GM13977 (cell line): ENCODE results near the gene TXK.

ENCODE experiments used
- DNase-seq: peaks from one replicate; pipeline ENCODE4 v3.0.0; 2012; ENCODE audit warnings: low spot score
- CTCF ChIP-seq: IDR thresholded peaks from 2 replicates; pipeline ENCODE4 v1.5.1; 2012; ENCODE audit warnings: mild to moderate bottlenecking, control low read depth; ENCODE audit not compliant: insufficient read depth; ENCODE audit errors: extremely low read depth, missing control alignments
- in situ Hi-C: fragments of 300-500 bp; cut with MboI; formaldehyde crosslinking; loops from one replicate; pipeline ENCODE4 v1.12.0; 2022; ENCODE audit warnings: low sequenced_read_pairs, low pct_unique_long_range_greater_than_20kb, mixed read lengths, inconsistent platforms; ENCODE audit not compliant: unreplicated experiment

The TXK gene

GRCh38 chr4:48030470-48030869 lies 103.6 kb downstream of the TXK start:
- in situ Hi-C loops = no loop called here
- DNase-seq = no peak

DNA sequence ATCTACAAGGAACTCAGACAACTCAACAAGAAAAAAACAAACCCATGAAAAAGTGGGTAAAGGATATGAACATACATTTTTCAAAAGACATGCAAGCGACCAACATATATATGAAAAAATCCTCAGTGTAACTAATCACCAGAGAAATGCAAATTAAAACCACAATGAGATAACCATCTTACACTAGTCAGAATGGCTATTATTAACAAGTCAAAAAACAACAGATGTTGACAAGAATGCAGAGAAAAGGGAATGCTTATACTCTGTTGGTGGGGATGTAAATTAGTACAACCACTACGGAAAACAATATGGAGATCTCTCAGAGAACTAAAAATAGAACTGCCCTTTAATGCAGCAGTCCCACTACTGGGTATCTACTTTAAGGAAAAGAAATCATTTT lies 105.4 kb downstream of the TXK start:
- no peak for TF ChIP-seq CTCF

More at GRCh38 chr4:48030470-48030869, 103.6 kb downstream of the TXK start:
- TF ChIP-seq CTCF = no peak

GRCh38 chr4:48027653-48028052 lies 106.4 kb downstream of the TXK start:
- TF ChIP-seq CTCF = no peak
- in situ Hi-C loops = no loop called here
- DNase-seq = peak; percentile 58

More for the DNA sequence above, 105.4 kb downstream of the TXK start:
- in situ Hi-C loops = no loop called here
- no peak for DNase-seq

GRCh38 chr4:48025005-48025404 lies 109.0 kb downstream of the TXK start:
- in situ Hi-C loops = no loop called here
- no peak for TF ChIP-seq CTCF
- no peak for DNase-seq

DNA sequence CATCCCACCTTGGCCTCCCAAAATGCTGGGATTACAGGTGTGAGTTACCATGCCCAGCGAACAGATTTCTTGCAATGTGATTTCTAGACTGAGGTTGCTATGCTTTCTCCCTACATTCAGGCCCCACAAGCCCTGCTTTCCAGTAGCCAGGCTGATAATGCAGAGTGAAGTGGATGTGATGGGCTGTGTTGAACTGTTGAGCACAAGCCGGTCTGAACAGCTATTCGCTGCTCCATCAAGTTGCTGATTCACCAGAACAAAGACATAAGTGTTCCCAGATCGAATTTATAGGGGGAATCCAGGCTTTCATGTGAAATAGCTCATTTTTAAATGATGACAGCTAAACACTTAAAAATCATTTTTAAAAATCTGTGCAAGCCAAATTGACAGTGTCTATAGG lies 109.5 kb downstream of the TXK start:
- no peak for TF ChIP-seq CTCF
- no peak for DNase-seq
- in situ Hi-C loops = no loop called here

GRCh38 chr4:48022192-48022799 lies 111.8 kb downstream of the TXK start:
- no peak for DNase-seq
- in situ Hi-C loops = no loop called here
- no peak for TF ChIP-seq CTCF
